Esophagus muscularis mucosa (tissue), 4 donors: ENCODE data around the gene CABLES1.

Experiments used
- EP300 ChIP-seq: sonication (generic); formaldehyde crosslinking; IDR thresholded peaks from one replicate; pipeline ENCODE4 v1.6.1; 2017; ENCODE audit warnings: antibody characterized with exemption
- POLR2A ChIP-seq: fragments of 450-650 bp; IDR thresholded peaks from one replicate; pipeline ENCODE4 v1.6.1; 2017; ENCODE audit warnings: antibody characterized with exemption, moderate library complexity, mild to moderate bottlenecking, low read depth
- POLR2AphosphoS5 ChIP-seq, 2 donors: sonication (generic); formaldehyde crosslinking; IDR thresholded peaks; one replicate each; pipeline ENCODE4 v1.6.1; 2017; ENCODE audit warnings: antibody characterized with exemption in 2 of 2
- TF ChIP-seq, protein P1 (sequence below), 3 experiments: fragments of 200-600 bp in 2 of 3; fragments of 450-650 bp in 1 of 3; sonication (generic) in 2 of 3; IDR thresholded peaks; one replicate each; pipeline ENCODE4 v1.5.1; 2017 to 2019; ENCODE audit warnings: antibody characterized with exemption in 3 of 3, mild to moderate bottlenecking in 2 of 3, moderate library complexity in 1 of 3

GRCh38 chr18:23260926-23261590, 125.8 kb downstream of the CABLES1 start:
- TF ChIP-seq POLR2AphosphoS5 (IDR thresholded peaks at IDR 0.05) (no peak), POLR2A (no peak), EP300 (no peak)
- TF ChIP-seq, protein P1, sequence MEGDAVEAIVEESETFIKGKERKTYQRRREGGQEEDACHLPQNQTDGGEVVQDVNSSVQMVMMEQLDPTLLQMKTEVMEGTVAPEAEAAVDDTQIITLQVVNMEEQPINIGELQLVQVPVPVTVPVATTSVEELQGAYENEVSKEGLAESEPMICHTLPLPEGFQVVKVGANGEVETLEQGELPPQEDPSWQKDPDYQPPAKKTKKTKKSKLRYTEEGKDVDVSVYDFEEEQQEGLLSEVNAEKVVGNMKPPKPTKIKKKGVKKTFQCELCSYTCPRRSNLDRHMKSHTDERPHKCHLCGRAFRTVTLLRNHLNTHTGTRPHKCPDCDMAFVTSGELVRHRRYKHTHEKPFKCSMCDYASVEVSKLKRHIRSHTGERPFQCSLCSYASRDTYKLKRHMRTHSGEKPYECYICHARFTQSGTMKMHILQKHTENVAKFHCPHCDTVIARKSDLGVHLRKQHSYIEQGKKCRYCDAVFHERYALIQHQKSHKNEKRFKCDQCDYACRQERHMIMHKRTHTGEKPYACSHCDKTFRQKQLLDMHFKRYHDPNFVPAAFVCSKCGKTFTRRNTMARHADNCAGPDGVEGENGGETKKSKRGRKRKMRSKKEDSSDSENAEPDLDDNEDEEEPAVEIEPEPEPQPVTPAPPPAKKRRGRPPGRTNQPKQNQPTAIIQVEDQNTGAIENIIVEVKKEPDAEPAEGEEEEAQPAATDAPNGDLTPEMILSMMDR (IDR thresholded peaks at IDR 0.05): no peak
